Lower leg skin (tissue), 3 donors: Measurements from ENCODE around the gene LYSMD3.

Experiments
- POLR2A ChIP-seq, 2 donors: fragments of 450-650 bp; IDR thresholded peaks; one replicate each; pipeline ENCODE4 v1.6.1; 2016 to 2017; ENCODE audit warnings: antibody characterized with exemption in 2 of 2, mild to moderate bottlenecking in 1 of 2, moderate library complexity in 1 of 2
- TF ChIP-seq, protein P1 (sequence below), 3 donors: fragments of 450-650 bp; IDR thresholded peaks; one replicate each; pipeline ENCODE4 v1.5.1; 2016; ENCODE audit warnings: antibody characterized with exemption in 3 of 3, mild to moderate bottlenecking in 3 of 3, moderate library complexity in 2 of 3

DNA sequence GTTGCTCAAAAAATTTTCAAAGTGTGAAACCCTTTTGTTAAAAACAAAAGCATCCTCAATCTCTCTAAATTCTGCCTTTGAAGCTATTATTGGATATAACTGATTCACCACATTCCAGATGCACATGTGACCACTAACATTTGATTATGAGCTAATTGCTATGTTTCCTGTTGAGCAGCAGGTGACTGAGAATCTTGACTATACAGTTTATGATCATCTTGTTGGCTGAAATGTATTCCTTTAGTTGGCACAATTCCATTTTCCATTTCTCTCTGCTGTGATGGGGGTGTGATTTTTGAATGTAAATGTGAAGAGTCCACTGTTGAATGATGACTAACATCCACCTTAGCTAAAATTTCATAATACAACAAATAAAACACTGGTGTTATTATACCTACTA, 10.7 kb downstream of the LYSMD3 start:
- TF ChIP-seq, protein P1, sequence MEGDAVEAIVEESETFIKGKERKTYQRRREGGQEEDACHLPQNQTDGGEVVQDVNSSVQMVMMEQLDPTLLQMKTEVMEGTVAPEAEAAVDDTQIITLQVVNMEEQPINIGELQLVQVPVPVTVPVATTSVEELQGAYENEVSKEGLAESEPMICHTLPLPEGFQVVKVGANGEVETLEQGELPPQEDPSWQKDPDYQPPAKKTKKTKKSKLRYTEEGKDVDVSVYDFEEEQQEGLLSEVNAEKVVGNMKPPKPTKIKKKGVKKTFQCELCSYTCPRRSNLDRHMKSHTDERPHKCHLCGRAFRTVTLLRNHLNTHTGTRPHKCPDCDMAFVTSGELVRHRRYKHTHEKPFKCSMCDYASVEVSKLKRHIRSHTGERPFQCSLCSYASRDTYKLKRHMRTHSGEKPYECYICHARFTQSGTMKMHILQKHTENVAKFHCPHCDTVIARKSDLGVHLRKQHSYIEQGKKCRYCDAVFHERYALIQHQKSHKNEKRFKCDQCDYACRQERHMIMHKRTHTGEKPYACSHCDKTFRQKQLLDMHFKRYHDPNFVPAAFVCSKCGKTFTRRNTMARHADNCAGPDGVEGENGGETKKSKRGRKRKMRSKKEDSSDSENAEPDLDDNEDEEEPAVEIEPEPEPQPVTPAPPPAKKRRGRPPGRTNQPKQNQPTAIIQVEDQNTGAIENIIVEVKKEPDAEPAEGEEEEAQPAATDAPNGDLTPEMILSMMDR (IDR thresholded peaks at IDR 0.05) = no peak
- TF ChIP-seq POLR2A (IDR thresholded peaks at IDR 0.05) = no peak
